HG03039 (cell line): Measurements from ENCODE around the gene TMEM256.

Experiments used
- ATAC-seq: cut with Tn5 transposase; IDR thresholded peaks from one replicate; pipeline ENCODE4 v1.9.1; 2021; ENCODE audit warnings: mild to moderate bottlenecking, moderate library complexity; ENCODE audit not compliant: unreplicated experiment

The TMEM256 gene

DNA sequence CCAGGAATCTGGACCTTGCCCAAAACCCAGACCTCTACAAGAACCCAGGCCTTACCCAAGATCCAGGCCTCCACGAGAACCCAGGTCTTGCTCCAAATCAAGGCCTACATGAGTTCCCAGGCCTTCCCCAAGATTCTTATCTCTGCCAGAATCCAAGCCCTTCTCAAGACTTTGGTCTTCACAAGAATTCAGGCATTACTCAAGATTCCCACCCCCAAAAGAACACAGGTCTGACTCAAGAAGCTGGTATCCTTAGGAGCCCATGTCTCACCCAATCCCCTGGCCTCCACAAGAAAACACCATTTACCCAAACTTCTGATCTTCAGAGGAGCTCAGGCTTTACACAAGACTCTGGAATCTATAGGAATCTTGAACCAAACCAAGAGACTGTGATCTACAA, 27.3 kb upstream of the TMEM256 start:
- no peak for ATAC-seq

DNA sequence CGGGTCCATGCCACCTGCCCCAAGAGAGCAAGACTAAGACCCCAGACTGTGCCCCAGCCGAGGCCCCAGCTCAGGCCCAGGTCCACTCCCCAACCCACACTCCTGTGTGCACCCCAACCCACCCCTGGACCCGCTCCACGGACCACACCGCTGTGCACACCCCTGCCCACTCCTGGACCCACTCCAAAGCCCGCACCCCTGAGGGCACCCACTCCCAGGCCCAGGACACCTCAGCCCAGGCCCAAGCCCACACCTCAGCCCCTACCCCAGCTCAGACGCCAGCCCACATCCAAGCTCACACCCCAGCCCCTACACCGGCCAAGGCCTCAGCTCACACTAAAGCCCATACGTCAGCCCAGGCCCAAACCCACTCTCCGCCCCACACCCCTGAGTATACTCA, 25.8 kb upstream of the TMEM256 start:
- no peak for ATAC-seq

DNA sequence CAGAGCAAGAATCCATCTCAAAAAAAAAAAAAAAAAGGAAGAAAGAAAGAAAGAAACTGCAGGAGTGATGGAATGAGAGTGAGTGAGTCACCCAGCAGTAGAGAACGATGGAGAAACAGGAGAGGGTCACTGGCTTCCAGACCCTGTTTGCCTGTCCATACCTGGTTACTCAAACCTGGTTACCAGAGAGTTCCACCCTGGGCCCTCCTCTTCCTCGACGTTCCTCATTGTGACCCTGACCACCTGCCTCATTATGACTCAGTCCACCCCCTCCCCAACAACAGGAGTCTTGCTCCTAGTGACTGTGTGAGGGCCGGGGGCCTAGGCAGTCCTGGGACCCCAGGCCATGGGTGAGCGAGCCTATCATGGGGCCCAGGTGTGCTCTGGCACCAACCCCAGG, 24.7 kb upstream of the TMEM256 start, which contains the start of gene SPEM3:
SPEM3 (plus strand) TSS at position 301 of the 400 bp plus-strand sequence; CDS start at position 347, 46 bp downstream.
- ATAC-seq = no peak

DNA sequence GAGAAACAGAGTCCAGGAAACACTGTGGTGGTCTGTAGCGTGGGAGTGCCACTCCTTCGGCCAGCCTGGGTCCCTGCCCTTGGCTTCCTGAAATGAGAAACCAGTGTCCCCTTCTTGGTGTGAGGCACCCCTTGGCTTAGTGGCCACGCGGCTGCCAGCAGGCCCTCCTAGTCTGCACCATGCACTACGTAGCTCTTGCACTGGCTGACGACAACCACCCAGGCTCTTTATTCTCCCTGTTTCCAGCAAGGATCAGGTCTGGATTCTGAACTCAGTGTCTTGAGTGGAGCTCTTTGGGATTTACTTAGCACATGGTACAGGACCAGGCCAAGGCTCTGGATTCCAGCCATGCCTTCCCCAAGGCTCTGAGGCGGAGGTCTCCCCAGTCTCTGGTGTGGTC, 23.7 kb upstream of the TMEM256 start:
- ATAC-seq = no peak

DNA sequence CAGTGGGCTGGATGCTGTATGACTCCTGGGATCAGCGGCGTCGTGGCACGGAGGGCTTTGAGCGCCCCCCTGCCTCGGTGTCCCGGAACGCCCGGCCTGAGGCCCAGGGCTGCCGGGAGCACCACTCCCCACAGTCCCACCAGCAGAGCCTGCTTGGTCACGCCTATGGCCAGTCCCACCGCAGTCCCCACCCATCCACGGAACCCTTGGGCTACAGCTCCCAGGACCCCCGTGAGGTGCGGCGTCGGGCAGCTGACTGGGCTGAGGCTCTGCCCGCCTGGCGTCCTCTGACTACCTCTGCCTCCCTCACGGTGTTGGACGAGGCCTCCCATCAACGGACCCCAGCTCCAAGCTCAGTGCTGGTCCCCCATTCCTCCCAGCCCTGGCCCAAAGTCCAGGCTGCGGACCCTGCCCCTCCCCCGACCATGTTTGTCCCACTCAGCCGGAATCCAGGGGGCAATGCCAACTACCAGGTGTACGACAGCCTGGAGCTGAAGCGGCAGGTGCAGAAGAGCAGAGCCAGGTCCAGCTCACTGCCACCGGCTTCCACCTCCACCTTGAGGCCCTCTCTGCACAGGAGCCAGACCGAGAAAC, 23.1 kb upstream of the TMEM256 start:
- ATAC-seq = no peak

DNA sequence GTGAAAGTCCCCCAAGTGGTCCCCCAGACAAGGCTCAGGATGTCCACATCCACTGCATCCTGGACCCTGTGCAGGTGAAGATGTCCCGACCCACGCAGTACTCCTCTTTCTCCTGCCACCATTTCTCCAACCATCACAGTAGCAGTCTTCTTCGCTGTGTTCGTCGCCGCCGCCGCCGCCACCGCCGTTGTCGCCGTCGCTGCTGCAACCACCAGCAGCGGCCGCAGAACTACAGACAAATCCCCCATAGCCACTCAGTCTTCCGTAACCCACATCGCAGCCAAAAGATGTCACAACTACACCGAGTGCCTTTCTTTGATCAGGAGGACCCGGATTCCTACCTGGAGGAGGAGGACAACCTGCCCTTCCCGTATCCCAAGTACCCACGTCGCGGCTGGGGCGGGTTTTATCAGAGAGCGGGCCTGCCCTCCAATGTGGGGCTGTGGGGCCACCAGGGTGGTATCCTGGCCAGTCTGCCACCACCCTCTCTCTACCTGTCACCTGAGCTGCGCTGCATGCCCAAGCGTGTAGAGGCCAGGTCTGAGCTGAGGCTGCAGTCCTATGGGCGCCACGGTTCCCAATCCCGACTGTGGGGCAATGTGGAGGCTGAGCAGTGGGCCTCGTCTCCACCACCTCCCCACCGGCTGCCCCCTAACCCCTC, 22.4 kb upstream of the TMEM256 start:
- no peak for ATAC-seq

DNA sequence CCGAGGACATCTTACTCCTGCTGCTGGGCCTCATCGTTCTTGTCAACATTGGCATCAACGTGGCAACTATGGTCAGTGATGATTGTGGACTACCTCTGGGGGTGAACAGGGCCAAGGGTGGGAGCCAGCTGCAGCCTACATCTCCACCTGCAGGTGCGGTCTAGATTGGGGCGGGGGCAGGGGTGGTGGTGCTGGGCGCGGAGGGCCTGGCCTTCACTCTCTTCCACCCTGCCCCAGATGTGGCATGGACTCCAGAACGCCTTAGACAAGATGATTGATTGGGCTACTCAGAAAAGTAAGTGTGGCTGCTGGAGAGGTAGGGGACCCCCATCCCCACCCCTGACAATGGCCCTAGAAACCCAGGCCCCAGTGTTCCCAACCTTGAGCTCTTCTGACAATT, 21.9 kb upstream of the TMEM256 start:
- ATAC-seq = no peak

DNA sequence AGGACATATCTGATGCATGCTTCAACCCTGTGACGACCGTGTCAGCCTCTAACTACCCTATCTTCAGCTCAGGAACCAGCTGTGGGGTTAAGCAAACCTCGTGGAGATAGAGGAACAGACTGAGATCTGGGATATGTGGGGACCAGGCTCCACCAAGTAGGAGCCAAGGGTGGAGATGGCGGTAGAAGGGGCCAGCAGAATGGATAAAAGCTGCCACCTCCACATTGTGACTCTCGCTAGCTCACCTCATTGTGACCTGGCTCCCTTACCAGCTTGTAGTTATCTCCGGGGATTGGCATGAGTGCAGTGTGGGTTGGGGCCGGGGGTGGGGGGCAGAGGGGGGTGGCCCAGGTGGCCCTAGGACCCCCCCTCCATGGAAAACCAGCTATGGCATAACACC, 21.4 kb upstream of the TMEM256 start, which contains the start of gene SPEM2:
SPEM2 (plus strand) TSS at position 301 of the 400 bp plus-strand sequence; CDS start at position 374, 73 bp downstream.
- ATAC-seq = no peak

DNA sequence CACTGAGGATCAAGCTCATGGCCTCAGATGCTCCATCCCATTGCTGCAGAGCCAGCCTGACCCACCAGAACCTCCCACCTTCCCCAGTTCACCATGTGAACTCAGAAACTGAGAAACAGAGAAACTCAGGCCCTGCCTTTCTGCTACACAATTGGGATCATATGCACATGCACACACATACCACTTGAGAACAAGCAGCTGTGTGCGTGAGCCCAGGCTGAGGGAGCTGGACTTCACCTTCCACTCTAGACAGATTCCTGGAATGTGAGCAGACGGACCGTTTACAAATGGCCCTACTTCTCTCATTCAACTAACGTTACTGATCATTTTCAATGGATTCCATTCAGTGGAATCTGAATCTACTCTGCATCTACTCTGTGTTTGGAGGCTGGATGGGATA, 19.8 kb upstream of the TMEM256 start:
- no peak for ATAC-seq

DNA sequence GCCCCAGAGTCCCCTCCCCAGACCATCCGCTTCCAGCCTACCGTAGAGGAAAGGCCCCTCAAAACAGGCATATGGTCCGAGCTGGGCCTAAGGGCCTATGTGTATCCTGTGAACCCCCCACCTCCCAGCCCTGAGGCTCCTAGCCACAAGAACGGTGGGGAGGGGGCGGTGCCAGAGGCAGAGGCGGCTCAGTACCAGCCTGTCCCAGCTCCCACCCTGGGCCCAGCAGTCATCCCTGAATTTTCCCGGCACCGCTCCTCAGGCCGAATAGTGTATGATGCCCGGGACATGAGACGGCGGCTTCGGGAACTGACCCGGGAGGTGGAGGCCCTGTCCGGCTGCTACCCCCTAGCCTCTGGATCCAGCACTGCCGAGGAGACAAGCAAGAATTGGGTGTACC, 17.3 kb upstream of the TMEM256 start:
- no peak for ATAC-seq

DNA sequence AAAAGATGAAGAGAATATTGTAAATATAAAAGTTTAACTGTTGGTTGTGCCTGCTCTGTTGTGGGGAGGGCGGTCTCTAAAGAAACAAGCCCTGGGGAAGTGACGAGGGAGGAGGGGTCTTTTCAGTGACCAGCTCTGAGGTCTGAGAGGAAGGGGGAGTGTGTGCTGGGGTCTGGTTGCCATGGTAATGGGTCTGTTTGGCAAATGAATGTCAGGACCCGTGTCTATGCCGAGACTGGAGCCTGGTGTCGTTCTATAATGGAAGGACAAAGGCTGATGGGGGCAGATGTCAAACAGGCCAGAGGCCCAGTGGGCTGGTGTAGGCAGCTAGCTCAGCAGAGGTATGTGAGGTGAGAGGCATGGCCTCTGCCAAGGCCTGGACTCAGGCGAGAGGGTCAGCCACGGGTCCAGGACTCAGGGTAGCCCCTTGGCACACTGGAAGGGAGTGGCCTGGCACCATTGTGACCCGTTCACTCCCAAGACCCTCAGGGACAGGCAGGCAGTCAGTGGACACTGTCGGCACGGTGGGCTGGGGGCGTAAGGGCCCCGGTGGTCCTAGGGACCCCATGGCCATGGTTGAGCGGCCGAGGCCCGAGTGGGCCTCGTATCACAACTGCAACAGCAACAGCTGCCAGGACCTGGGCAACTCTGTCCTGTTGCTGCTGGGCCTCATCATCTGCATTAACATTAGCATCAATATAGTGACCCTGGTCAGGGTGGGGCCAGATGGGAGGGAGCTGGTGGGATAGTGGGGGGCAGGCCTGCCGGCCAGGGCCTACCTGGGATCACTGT, 16.1 kb upstream of the TMEM256 start, which contains the start of gene SPEM1:
SPEM1 (plus strand) TSS at position 506 of the 792 bp plus-strand sequence; CDS start at position 567, 61 bp downstream.
- no peak for ATAC-seq

DNA sequence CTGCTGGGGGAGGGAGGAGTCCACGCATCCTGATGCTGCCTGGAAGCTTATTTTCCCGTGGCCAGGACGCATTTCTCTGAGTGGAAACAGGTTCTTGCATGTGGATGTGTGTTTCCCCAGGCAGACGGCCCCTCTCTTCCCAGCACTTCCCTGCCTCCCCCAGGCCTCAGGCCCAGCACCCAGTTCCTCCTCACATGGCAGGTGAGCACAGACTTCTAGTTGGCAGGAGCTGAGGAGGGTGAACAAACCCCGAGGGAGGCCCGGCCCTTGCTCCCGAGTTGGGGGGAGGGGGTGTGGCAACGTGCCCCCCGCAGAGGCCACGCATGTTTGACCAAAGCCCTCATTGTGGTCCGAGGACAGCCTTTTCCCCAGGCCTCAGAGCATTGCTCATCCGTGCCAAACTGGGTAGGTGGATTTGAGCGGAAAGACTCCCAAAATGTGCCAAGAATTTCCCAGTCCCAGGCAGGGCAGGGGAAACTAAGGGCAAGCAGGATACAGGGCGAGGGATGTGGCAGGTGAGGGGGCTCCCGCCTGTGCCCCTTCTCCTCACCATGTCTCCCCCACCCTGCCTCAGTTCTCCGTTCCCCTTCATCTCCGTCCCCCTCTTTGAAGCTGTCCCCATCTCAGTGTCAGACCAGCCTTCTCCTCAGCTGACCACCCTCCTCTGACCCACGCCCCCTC, 14.7 kb upstream of the TMEM256 start:
- no peak for ATAC-seq

DNA sequence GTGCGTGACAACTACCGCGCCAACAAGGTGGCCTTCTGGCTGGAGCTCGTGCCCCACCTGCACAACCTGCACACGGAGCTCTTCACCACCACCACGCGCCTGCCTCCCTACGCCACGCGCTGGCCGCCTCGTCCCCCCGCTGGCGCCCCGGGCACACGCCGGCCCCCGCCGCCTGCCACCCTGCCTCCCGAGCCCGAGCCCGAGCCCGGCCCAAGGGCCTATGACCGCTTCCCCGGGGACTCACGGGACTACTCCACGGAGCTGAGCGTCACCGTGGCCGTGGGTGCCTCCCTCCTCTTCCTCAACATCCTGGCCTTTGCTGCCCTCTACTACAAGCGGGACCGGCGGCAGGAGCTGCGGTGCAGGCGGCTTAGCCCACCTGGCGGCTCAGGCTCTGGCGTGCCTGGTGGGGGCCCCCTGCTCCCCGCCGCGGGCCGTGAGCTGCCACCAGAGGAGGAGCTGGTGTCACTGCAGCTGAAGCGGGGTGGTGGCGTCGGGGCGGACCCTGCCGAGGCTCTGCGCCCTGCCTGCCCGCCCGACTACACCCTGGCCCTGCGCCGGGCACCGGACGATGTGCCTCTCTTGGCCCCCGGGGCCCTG, 13.3 kb upstream of the TMEM256 start:
- no peak for ATAC-seq

DNA sequence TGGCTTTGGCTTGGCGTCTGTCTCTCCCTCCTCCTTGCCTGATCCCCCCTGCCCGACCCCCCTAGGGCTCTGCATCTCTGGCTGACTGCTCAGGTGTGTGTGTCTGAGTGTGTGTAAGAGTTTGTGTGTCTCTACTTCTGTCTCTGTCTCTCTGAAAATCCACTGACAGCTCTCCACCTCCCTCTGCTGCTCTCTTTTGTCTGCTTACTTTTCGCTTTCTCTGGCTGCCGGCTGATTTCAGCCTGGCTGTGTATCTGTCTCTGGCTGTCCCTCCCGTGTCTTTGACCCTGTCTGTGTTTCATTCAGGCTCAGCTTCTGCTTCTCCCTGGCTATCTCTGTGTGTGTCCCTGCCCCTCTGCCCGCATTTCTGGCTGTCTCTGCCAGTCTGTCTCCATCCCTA, 12.4 kb upstream of the TMEM256 start:
- no peak for ATAC-seq

DNA sequence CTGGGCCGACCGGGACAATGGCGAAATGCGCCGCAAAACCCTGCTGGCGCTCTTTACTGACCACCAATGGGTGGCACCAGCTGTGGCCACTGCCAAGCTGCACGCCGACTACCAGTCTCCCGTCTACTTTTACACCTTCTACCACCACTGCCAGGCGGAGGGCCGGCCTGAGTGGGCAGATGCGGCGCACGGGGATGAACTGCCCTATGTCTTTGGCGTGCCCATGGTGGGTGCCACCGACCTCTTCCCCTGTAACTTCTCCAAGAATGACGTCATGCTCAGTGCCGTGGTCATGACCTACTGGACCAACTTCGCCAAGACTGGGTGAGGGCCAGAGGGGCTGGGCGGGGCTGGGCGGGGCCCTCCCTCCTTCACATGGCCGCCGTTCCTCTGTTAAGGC, 11.9 kb upstream of the TMEM256 start:
- ATAC-seq = no peak

DNA sequence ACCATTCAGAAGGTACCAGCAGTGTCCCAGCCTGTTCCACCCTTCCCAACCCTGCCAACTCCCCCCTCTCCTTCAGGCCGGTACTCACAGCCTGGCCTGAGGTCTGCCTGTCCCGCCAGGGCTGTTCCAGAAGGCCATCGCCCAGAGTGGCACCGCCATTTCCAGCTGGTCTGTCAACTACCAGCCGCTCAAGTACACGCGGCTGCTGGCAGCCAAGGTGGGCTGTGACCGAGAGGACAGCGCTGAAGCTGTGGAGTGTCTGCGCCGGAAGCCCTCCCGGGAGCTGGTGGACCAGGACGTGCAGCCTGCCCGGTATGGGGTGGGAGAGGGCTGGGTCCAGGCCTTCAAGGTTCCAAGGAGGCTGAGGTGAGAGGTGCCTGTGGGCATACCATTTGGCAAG, 10.9 kb upstream of the TMEM256 start:
- ATAC-seq = no peak

DNA sequence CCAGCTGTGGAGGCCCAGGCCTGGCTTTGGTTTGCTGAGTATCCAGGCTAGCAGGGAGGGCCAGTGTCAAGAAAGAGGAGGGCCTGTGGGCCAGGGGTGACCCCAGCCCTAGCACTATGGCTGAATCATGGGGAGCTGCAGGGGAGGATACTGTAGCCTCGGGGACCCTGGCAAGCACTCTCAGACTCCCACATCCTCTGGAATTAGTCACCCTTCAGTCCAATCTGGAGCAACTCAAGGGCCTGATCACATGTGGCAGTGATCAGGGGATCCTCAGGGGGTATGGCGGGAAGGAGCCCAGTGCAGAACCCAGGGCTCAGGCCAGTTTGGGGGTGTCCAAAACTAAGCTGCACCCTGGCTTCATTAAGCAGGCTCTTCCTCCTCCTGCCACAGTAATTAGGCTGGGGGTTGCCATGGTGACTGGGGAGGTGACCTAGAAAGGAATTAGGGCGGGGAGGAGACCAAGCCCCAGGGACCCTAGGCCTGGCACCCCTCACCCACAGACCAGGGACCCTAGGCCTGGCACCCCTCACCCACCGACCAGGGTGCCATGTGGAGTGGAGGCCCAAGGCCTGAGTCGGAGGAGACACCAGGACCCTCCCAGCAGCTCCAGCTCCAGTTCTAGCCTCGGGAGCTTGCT, 9.6 kb upstream of the TMEM256 start:
- ATAC-seq = no peak

DNA sequence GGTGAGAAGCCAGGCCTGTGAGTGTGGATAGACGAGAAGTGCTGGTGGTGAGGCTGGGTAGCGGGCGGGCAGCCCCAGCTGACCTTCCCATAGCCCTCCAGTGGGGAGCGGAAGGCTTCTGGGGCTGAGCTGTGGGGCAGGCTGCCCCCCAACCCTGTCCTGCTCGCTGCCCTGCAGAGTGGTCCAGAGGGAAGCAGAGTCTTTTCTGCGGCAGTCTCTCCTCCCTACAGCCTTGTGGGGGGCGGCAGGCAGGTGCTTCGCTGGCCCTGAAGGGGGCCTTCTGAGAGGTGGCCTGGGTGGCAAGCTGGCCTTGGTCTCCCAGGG, 7.5 kb upstream of the TMEM256 start:
- no peak for ATAC-seq

DNA sequence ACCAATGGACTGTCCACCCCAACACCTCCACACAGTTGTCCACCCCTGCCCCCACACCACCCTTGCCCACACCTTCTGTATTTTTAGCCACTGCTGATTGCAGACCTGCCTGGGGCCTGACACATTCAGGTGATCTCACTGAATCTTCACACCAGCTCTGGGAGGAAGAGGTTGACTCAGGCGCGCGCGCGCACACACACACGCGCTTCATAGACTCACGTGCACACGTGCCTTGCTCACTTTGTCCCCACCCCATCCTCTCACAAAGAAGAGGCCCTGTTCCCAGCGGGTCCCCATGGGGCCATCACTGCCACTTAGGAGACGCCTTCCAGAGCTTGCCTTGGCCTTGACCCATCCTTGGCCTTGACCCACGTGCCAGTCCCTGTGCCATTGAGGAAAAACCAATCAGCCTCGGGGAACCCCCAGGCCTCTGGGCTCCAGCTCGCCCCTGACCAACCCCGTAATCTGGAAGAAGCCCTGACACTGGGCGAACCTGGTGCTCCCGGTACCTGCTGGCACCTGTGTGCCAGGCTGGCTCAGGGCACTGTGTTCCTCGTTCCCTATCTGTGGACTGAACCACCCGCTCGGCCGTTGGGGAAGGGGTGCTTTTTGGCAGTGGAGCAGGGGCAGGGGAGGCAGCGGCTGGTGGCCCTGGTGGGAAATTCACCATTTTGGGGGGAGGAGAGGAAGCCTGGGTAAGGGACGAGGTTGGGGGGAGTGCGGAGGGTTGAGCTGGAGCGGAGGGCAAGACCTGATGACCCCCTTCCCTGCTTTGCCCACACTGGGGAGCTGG, 6.9 kb upstream of the TMEM256 start:
- no peak for ATAC-seq

DNA sequence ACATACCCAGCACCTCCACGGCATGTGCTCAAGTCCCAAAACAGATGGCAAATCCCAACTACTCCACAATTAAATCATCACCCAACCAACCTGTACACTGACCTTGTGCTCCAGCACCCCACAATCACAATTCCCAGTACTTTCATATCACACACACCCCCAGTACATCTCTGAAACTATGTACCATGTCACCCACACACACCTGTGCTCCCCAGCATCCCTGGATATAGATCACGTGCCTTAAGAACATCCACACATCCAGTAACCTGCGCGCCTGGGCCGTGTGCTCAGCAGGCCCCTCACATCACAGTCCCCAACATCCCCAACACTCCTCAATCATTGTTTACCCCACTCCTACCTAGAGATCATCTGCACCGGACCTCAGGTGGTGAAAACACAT, 5.8 kb upstream of the TMEM256 start:
- no peak for ATAC-seq
